ENCODE results near the gene AFF3. TPM values are rescaled to one million over a fixed set of nuclear protein-coding genes. Genes with fewer than 3 reads are reported as not detected.

AFF3 gene
- total RNA-seq, 2 experiments from 2014 or later, result 5.6 TPM

- no peaks in the 10 kb centered on the region for H3K4me1 Mint-ChIP-seq
- H3K36me3 Mint-ChIP-seq (ENCODE audit: low read depth), result peaks cover 6% of the 10 kb centered on the region
- ChIA-PET CTCF (no interaction called here), POLR2A (no interaction called here)
- no peak overlapping the region for H3K4me3 Mint-ChIP-seq
- no peak for DNase-seq
- peaks cover 3% of the 10 kb centered on the region for H3K9me3 Mint-ChIP-seq (ENCODE audit: low read depth)
- no peak overlapping the region for H3K27ac Mint-ChIP-seq
- no peak for ATAC-seq
- no peaks in the 10 kb centered on the region for H3K27me3 Mint-ChIP-seq
- intact Hi-C loops (cut with DNase I, micrococcal nuclease), result no loop called here
Observed at GRCh38 chr2:99636144-99637034, 506.0 kb downstream of the AFF3 start.

DNA sequence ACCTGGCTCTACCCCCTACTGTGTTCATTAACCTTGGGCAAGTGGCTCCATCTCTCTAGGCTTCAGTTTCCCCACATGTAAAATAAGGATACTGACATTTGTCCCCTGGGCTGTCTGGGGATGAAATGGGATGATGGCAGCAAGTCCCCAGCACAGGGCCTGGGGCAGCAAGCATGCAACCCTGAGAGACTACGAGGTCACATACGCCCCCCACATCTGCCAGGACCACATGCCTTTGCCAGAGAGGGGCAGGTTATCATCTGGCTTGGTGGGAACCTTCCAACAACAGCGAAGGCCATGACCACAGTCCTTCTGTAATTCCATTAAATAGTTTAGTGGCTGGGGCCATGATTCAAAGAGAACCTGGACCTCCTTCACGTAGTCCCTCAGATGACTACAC lies 506.7 kb downstream of the AFF3 start:
- POLR2A ChIA-PET, result no interaction called here
- CTCF ChIA-PET, result no interaction called here
- H3K27ac Mint-ChIP-seq, result no peak overlapping the region
- ATAC-seq (no peak), DNase-seq (no peak)
- H3K27me3 Mint-ChIP-seq, result no peaks in the 10 kb centered on the region
- intact Hi-C loops (cut with DNase I, micrococcal nuclease), result no loop called here
- peaks cover 3% of the 10 kb centered on the region for H3K9me3 Mint-ChIP-seq (ENCODE audit: low read depth)
- H3K4me1 Mint-ChIP-seq, result no peaks in the 10 kb centered on the region
- peaks cover 6% of the 10 kb centered on the region for H3K36me3 Mint-ChIP-seq (ENCODE audit: low read depth)
- no peak overlapping the region for H3K4me3 Mint-ChIP-seq

DNA sequence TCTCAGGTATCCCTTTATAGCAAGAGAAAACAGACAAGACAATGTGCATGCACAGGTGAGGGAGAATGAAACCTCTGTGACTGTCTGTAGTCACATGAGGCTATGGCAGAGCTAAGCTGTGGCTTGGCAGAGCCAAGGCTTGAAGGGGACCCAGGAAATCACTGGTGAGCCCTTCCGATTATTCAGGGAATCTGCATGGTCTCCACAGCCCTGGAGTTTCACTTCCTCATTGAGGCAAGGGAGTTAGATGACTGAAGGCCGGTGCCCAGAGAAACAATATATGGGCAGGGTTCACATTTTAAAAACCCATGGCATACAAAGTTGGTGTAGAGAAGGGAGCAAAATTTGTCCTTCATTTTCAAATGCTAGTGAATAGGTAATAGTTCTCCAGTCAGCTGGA lies 508.2 kb downstream of the AFF3 start:
- ATAC-seq (no peak), DNase-seq (no peak)
- Mint-ChIP-seq H3K36me3 (ENCODE audit: low read depth) (peaks cover 6% of the 10 kb centered on the region), H3K27me3 (no peaks in the 10 kb centered on the region), H3K9me3 (ENCODE audit: low read depth) (peaks cover 3% of the 10 kb centered on the region), H3K4me1 (no peaks in the 10 kb centered on the region), H3K27ac (no peak overlapping the region), H3K4me3 (no peak overlapping the region)
- ChIA-PET POLR2A (no interaction called here), CTCF (interaction anchor here (0.6 kb wide), 1 partner anchor 627 kb away, joined by 3 read pairs; no protein-coding TSS in a partner anchor)
- intact Hi-C loops (cut with DNase I, micrococcal nuclease), result no loop called here

DNA sequence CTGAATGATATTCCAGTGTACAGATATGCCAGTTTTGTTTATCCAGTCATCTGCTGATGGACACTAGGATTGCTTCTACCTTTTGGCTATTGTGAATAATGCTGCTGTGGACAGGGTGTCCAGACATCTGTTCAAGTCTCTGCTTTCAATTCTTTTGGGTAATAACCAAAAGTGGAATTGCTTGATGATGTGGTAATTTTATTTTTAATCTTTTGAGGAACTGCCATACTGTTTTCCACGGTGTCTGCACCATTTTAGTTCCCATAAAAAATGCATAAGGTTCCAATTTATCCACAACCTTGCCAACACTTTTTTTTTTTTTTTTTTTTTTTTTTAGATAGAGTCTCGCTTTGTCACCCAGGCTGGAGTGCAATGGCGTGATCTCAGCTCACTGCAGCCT lies 510.7 kb downstream of the AFF3 start:
- ATAC-seq, result no peak
- no peaks in the 10 kb centered on the region for H3K4me1 Mint-ChIP-seq
- no peak overlapping the region for H3K4me3 Mint-ChIP-seq
- H3K27ac Mint-ChIP-seq, result no peak overlapping the region
- no peaks in the 10 kb centered on the region for H3K27me3 Mint-ChIP-seq
- DNase-seq, result no peak
- CTCF ChIA-PET, result no interaction called here
- intact Hi-C loops (cut with DNase I, micrococcal nuclease), result no loop called here
- POLR2A ChIA-PET, result no interaction called here
- H3K9me3 Mint-ChIP-seq (ENCODE audit: low read depth), result peaks cover 3% of the 10 kb centered on the region
- H3K36me3 Mint-ChIP-seq (ENCODE audit: low read depth), result peaks cover 6% of the 10 kb centered on the region

- intact Hi-C loops (cut with DNase I, micrococcal nuclease), result no loop called here
- ChIA-PET CTCF (no interaction called here), POLR2A (no interaction called here)
- Mint-ChIP-seq H3K36me3 (ENCODE audit: low read depth) (peaks cover 6% of the 10 kb centered on the region), H3K4me3 (no peak overlapping the region), H3K9me3 (ENCODE audit: low read depth) (peaks cover 3% of the 10 kb centered on the region), H3K4me1 (no peaks in the 10 kb centered on the region), H3K27me3 (no peaks in the 10 kb centered on the region), H3K27ac (no peak overlapping the region)
- ATAC-seq (no peak), DNase-seq (no peak)
Observed at GRCh38 chr2:99629320-99629719, 513.1 kb downstream of the AFF3 start.

GRCh38 chr2:99626158-99626557 lies 516.2 kb downstream of the AFF3 start:
- no peaks in the 10 kb centered on the region for H3K36me3 Mint-ChIP-seq (ENCODE audit: low read depth)
- intact Hi-C loops (cut with DNase I, micrococcal nuclease), result no loop called here
- POLR2A ChIA-PET, result no interaction called here

GRCh38 chr2:99624677-99625076 lies 517.7 kb downstream of the AFF3 start:
- ChIA-PET POLR2A (no interaction called here), CTCF (no interaction called here)
- no peak for DNase-seq
- Mint-ChIP-seq H3K4me3 (no peak overlapping the region), H3K36me3 (ENCODE audit: low read depth) (no peaks in the 10 kb centered on the region), H3K27ac (no peak overlapping the region), H3K27me3 (no peaks in the 10 kb centered on the region), H3K4me1 (no peaks in the 10 kb centered on the region), H3K9me3 (ENCODE audit: low read depth) (no peaks in the 10 kb centered on the region)
- intact Hi-C loops (cut with DNase I, micrococcal nuclease), result no loop called here
- ATAC-seq, result no peak

More at GRCh38 chr2:99626158-99626557, 516.2 kb downstream of the AFF3 start:
- Mint-ChIP-seq H3K27ac (no peak overlapping the region), H3K9me3 (ENCODE audit: low read depth) (no peaks in the 10 kb centered on the region), H3K27me3 (no peaks in the 10 kb centered on the region), H3K4me3 (no peak overlapping the region), H3K4me1 (no peaks in the 10 kb centered on the region)
- DNase-seq, result no peak
- CTCF ChIA-PET, result no interaction called here
- ATAC-seq, result no peak

DNA sequence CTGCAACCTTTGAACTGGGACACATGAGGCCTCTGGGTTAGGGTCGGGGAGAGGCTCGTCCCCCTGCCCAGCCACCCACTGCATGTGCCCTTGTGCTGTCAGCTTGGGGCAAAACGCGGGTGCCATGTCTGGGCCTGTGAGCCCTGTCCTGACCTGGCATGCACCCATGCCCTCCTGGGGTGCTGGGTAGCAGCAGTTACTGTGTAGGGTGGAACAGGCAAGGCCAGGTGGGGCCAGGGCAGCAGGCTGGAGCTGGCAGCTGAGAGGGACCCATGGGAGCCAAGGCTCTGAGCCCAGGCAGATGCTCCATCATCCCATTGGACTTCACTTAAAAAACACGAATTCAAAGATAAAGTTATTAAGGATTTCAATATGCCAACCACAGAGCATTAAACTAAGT lies 518.8 kb downstream of the AFF3 start:
- Mint-ChIP-seq H3K36me3 (ENCODE audit: low read depth) (no peaks in the 10 kb centered on the region), H3K27me3 (no peaks in the 10 kb centered on the region), H3K9me3 (ENCODE audit: low read depth) (no peaks in the 10 kb centered on the region), H3K4me1 (no peaks in the 10 kb centered on the region), H3K27ac (no peak overlapping the region), H3K4me3 (no peak overlapping the region)
- ATAC-seq (no peak), DNase-seq (no peak)
- ChIA-PET POLR2A (no interaction called here), CTCF (interaction anchor here (0.6 kb wide), 1 partner anchor 819 kb away, joined by 3 read pairs; no protein-coding TSS in a partner anchor)
- intact Hi-C loops (cut with DNase I, micrococcal nuclease), result no loop called here

- H3K27ac Mint-ChIP-seq, result no peak overlapping the region
- CTCF ChIA-PET, result interaction anchor here (0.6 kb wide), 1 partner anchor 819 kb away, joined by 3 read pairs; no protein-coding TSS in a partner anchor
- DNase-seq (no peak), ATAC-seq (no peak)
- no peaks in the 10 kb centered on the region for H3K4me1 Mint-ChIP-seq
- no peaks in the 10 kb centered on the region for H3K9me3 Mint-ChIP-seq (ENCODE audit: low read depth)
- intact Hi-C loops (cut with DNase I, micrococcal nuclease), result no loop called here
- H3K27me3 Mint-ChIP-seq, result no peaks in the 10 kb centered on the region
- H3K4me3 Mint-ChIP-seq, result no peak overlapping the region
- H3K36me3 Mint-ChIP-seq (ENCODE audit: low read depth), result no peaks in the 10 kb centered on the region
- POLR2A ChIA-PET, result no interaction called here
Observed at GRCh38 chr2:99623035-99623434, 519.4 kb downstream of the AFF3 start.

GRCh38 chr2:99622534-99622933 lies 519.9 kb downstream of the AFF3 start:
- H3K4me1 Mint-ChIP-seq, result no peaks in the 10 kb centered on the region
- no peak for DNase-seq
- POLR2A ChIA-PET, result no interaction called here
- H3K27ac Mint-ChIP-seq, result no peak overlapping the region
- no peaks in the 10 kb centered on the region for H3K9me3 Mint-ChIP-seq (ENCODE audit: low read depth)
- intact Hi-C loops (cut with DNase I, micrococcal nuclease), result no loop called here
- no peak for ATAC-seq
- no peak overlapping the region for H3K4me3 Mint-ChIP-seq
- H3K27me3 Mint-ChIP-seq, result no peaks in the 10 kb centered on the region
- no peaks in the 10 kb centered on the region for H3K36me3 Mint-ChIP-seq (ENCODE audit: low read depth)
- CTCF ChIA-PET, result no interaction called here

DNA sequence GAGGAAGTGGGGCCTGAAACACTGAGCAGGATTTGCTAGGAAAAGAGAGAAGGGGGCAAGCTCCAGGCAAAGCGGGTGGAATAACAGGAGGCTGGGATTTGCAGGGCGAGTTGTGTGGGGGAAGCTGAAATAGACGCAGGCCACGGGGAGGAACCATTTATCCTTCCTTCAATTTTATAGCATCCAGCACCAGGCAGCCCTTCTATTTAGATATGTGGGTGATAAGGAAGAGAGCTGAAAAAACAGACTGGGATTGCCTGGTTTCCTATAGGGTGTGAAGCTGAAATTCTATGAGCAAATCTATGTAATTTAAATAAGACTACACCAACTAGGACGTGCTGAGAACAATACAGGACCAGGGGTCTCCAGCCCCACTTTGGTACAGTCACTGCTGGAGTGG lies 520.6 kb downstream of the AFF3 start:
- DNase-seq (no peak), ATAC-seq (no peak)
- intact Hi-C loops (cut with DNase I, micrococcal nuclease), result no loop called here
- no peaks in the 10 kb centered on the region for H3K9me3 Mint-ChIP-seq (ENCODE audit: low read depth)
- H3K36me3 Mint-ChIP-seq (ENCODE audit: low read depth), result no peaks in the 10 kb centered on the region
- no peak overlapping the region for H3K27ac Mint-ChIP-seq
- no peaks in the 10 kb centered on the region for H3K27me3 Mint-ChIP-seq
- no peaks in the 10 kb centered on the region for H3K4me1 Mint-ChIP-seq
- ChIA-PET CTCF (no interaction called here), POLR2A (no interaction called here)
- no peak overlapping the region for H3K4me3 Mint-ChIP-seq

DNA sequence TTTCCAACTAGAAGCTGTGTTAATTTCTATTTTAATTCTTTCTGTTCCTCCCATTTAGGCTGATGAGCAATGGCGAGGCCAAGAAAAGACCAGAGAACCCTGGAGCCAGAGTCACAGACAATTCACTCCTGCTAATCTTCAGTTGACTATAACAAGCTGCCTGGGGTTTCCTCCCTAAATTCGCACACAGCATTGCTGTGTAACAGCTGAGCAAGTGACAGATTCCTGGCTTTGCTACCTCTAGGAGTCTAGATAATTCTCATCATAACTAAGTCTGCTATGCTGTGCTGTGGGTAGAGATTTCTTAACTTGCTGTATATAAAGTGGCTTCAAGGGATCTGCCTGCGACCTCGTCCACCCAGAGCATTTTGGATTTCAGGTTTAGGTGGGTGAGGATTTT lies 521.3 kb downstream of the AFF3 start:
- Mint-ChIP-seq H3K4me3 (no peak overlapping the region), H3K36me3 (ENCODE audit: low read depth) (no peaks in the 10 kb centered on the region)

More for the DNA sequence above, 521.3 kb downstream of the AFF3 start:
- DNase-seq, result no peak
- ATAC-seq, result no peak
- no peaks in the 10 kb centered on the region for H3K4me1 Mint-ChIP-seq
- ChIA-PET CTCF (no interaction called here), POLR2A (no interaction called here)
- intact Hi-C loops (cut with DNase I, micrococcal nuclease), result no loop called here
- H3K27me3 Mint-ChIP-seq, result no peaks in the 10 kb centered on the region
- no peaks in the 10 kb centered on the region for H3K9me3 Mint-ChIP-seq (ENCODE audit: low read depth)
- no peak overlapping the region for H3K27ac Mint-ChIP-seq

Measured in activated CD4-positive, alpha-beta T cell treated with anti-CD3 and anti-CD28 coated beads for 36 hours (primary cell).